ENCODE measurements around the gene DUSP3.

The DUSP3 gene

GRCh38 chr17:43720311-43721060 lies 58.3 kb downstream of the DUSP3 start:
- DNase-seq (ENCODE audit: low read depth), result no peak
- peak overlapping the region; percentile 49 for H3K4me3 ChIP-seq (ENCODE audit: control insufficient read depth, low read depth, low read length)
- TF ChIP-seq CTCF (IDR thresholded peaks at IDR 0.05; ENCODE audit: control insufficient read depth, insufficient read depth, low read depth, low read length, missing control alignments), result no peak

DNA sequence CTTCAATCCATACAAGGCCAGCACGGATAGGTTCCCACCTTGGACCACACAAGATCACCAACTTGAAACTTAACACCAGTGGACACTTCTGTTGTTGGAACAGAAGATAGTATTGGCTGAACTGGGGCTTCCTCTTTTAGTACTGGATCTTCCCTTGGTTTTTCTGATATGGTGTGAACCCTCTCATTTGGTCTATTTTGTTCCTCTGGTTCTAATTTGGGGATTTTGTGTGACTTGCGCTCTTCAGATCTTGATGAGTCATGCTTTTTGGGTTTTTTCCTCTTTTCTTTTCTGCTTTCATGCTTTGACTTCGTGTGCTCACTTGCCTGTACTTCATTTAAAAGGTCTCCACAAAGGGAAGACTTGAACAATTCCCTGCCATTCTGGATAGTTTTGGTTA lies 59.2 kb downstream of the DUSP3 start:
- DNase-seq (ENCODE audit: low read depth), result no peak
- no peak for TF ChIP-seq CTCF (IDR thresholded peaks at IDR 0.05; ENCODE audit: control insufficient read depth, insufficient read depth, low read depth, low read length, missing control alignments)
- no peak overlapping the region for H3K4me3 ChIP-seq (ENCODE audit: control insufficient read depth, low read depth, low read length)

- no peak for TF ChIP-seq CTCF (IDR thresholded peaks at IDR 0.05; ENCODE audit: control insufficient read depth, insufficient read depth, low read depth, low read length, missing control alignments)
- DNase-seq (ENCODE audit: low read depth), result no peak
Measured at GRCh38 chr17:43718544-43718943, 60.2 kb downstream of the DUSP3 start.

GRCh38 chr17:43717913-43718312 lies 60.9 kb downstream of the DUSP3 start:
- no peak for DNase-seq (ENCODE audit: low read depth)
- no peak for TF ChIP-seq CTCF (IDR thresholded peaks at IDR 0.05; ENCODE audit: control insufficient read depth, insufficient read depth, low read depth, low read length, missing control alignments)
- H3K4me3 ChIP-seq (ENCODE audit: control insufficient read depth, low read depth, low read length), result no peak overlapping the region

More at GRCh38 chr17:43718544-43718943, 60.2 kb downstream of the DUSP3 start:
- H3K4me3 ChIP-seq (ENCODE audit: control insufficient read depth, low read depth, low read length), result no peak overlapping the region
